AML-193 (cell line): Measurements from ENCODE around the gene IFNK.
"Not testable (repeated sequence)": the region's sequence is repeated elsewhere in the genome, so short reads cannot be mapped to it uniquely, and the experiment has no call there.

ENCODE experiments used
- DNase-seq, 2 experiments: peaks; one replicate each; lab custom pipeline; 2025; lab: John Stamatoyannopoulos, UW

IFNK gene

GRCh38 chr9:27524236-27524635 lies at the start of gene IFNK:
TSS of gene IFNK (plus strand) at chr9:27524290. CDS start at chr9:27524337, 47 bp downstream.
- no peak for DNase-seq

- DNase-seq = no peak
Measured at GRCh38 chr9:27474305-27474704, 49.8 kb upstream of the IFNK start.

DNA sequence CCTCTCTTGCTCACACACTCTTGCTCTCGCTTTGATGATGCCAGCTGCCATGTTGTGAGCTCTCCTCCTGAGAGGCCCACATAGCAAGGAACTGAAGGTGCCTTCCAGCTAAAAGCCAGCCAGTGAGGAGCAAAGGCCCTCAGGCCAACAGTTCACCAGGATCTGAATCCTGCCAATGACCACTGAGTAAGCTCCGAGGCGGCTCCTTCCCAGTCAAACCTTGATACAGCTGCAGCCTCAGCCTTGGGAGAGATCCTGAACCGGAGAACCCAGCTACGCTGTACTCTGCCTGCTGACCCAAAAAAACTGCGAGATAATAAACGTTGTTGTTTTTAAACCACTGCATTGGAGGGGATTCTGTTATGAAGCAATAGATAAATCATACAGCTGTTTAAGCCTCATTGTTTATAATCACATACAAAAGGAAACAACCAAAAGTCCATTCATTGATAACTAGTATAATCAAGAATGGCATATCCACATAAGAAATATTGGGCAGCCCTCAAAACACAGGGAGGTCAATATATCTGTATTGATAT lies 49.0 kb upstream of the IFNK start:
- DNase-seq = no peak

DNA sequence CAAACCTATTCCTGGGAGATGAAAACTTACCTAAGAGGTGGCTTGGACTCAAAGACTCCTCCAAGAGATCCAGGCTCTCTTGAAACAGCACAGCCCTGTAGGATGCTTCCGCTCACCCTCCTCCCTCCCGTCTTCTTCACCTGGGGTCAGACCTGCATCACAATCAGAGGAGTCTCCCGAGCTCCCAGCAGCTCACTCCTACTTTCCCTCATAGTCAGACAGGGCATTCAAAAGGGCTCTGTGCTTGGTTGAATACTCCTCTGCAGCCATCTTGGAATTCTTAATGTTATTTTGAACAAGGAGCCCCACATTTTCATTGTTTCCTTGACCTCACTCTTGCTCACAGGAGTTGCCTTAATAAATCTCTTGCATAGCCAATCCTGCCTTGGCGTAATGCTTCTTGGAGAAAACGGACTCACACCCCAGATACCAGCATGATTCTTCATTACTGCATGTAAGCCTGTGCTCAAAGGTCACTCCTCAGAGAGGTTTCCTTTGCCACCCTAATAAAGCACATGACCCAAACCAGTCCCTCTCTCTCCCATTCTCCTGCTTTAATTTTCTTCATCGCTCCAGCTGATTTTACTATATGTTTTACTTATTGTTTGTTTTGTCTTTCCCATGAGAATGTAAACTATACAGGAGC lies 47.1 kb upstream of the IFNK start:
- DNase-seq = no peak

- no peak for DNase-seq
Measured at GRCh38 chr9:27478322-27478721, 45.8 kb upstream of the IFNK start.

- no peak for DNase-seq
Measured at GRCh38 chr9:27482709-27483108, 41.4 kb upstream of the IFNK start.

- DNase-seq = no peak
Measured at GRCh38 chr9:27483576-27483975, 40.5 kb upstream of the IFNK start.

- DNase-seq = no peak
Measured at GRCh38 chr9:27485158-27485557, 38.9 kb upstream of the IFNK start.

DNA sequence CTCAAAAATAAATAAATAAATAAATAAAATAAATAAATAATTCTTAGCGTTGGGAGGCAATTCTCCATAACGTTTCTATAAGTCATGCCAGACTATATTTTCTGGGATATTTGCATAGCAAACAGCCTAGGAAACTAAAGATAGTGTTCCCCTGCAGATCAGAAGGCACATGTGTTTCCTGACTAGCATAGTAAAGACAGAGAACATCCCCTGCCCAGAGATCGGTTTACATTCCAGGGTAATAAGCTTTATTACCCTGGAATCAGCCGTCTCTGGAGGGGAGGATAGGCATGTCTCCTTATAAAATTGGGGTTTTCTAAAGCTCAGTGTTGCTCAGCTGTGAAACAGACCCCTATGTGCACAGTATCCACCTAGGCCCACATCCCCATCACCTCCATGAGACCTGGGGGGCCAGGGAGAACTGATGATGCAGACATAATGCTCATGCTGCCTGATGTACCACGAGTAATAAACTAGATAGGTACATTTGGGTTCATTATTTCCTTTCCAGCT lies 36.9 kb upstream of the IFNK start:
- no peak for DNase-seq

- DNase-seq = no peak
Measured at GRCh38 chr9:27487927-27488326, 36.2 kb upstream of the IFNK start.

DNA sequence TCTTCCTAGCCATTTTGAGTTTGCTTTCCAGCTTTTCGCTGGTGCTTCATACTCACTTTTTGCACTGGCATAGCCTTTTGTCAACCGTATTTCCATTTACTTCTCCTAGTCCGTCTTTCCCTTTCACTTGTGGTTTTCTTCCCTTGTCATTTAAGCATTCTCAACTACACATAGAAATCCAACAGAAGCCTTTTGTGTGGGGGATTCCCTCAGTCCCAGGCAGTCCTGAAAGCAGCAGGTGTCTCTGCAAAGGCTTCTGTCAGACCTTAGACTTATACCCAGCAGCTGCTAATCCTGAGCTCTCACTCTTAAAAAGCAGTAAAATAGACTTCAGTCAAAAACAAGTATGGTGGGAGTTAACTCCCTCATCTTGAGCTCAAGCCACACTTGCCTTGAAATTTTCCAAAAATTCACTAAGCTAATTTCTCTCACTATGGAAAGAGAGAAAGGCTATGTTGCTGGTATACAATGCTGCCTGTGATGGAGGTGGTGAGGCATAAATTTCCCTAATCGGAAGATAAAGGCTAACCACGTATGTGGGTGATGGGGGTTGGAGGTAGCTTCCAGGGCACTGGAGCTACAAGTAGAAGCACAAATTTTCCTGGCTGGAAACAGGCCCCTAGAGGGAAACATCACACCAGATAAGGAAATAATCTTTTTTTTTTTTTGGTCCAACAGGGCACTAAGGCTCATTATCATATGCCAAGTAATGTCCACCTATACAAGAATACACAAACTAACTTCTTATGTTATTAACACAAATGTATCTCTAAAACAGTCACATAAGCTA lies 34.8 kb upstream of the IFNK start:
- no peak for DNase-seq

GRCh38 chr9:27491154-27491553 lies 32.9 kb upstream of the IFNK start:
- peak; percentile 5 to 28 for DNase-seq

DNA sequence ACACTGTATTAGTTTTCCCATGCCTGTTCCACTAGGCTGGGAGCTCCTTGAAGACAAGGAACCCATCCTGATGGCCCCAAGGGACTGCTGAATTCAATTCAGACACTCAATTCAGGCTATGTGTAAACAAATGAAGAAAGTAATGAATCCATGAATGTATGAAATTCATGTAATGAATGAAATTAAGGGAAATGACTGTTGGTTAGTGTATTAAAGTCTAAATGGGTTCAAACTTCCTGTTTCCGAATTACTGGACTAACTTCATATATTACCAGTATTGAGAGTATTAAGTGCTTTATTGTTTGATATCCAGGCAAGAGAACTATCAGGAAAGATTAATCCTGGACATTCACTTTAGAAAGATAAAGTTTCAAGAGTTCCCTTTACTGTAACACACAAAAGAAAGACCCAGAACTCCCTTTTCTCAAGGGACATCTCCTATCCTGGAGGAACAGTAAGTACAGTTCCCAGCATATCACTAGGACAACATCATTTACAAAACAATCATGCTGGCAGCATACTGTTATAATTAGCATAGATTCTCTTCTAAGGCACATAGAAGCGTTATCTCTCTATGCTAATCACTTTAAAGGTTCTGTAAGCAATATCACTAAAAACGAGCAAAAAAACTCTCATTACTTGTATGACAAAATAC lies 28.5 kb upstream of the IFNK start:
- no peak for DNase-seq

GRCh38 chr9:27496135-27496504 lies 28.0 kb upstream of the IFNK start:
- DNase-seq = no peak

GRCh38 chr9:27497883-27498417 lies 26.1 kb upstream of the IFNK start:
- DNase-seq = no peak

DNA sequence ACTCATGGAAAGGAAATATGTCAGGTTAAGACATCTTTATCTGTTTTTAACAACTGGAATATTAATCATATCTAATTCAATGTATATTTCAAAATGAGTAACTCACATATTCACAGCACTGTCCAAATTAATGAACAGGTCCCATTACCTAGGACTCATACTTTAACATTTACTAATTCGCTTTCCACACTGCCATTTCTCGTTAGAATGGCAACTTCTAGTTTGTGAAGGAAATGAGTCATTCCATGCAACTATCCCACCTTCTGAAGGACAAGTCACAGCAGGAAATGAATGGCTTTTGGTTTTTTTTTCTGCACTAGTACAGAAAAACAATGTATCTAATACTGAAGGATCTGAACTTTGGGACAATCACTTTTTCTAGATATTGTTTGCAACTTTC lies 24.6 kb upstream of the IFNK start:
- DNase-seq = no peak

DNA sequence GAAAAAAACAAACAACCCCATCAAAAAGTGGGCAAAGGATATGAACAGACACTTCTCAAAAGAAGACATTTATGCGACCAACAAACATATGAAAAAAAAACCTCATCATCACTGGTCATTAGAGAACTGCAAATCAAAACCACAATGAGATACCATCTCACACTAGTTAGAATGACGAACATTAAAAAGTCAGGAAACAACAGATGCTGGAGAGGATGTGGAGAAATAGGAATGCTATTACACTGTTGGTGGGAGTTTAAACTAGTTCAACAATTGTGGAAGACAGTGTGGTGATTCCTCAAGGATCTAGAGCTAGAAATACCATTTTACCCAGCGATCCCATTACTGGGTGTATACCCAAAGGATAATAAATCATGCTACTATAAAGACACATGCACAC lies 23.2 kb upstream of the IFNK start:
- DNase-seq = not testable (repeated sequence)

DNA sequence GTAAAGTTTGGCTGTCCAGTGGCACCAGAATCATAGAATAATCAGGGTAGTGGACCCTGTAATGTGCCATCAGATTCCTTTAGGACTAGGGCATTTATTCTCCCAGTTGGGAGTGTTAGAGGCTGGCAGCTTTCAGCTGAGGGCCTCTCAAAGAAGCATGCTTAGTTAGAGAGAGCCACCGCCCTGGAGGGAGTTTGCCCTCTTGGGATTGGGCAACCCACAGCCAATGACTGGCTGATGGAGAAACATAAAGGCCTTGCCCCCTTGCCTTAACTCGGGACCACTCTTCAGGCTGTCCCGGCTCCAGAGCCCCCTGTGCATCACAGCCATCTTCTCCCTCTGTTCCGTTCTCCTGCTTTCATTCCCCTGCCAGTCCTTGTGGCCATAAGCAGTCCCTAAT lies 20.5 kb upstream of the IFNK start:
- no peak for DNase-seq

GRCh38 chr9:27504259-27504658 lies 19.8 kb upstream of the IFNK start:
- no peak for DNase-seq

- no peak for DNase-seq
Measured at GRCh38 chr9:27505744-27506161, 18.3 kb upstream of the IFNK start.

- no peak for DNase-seq
Measured at GRCh38 chr9:27506981-27507380, 17.1 kb upstream of the IFNK start.

DNA sequence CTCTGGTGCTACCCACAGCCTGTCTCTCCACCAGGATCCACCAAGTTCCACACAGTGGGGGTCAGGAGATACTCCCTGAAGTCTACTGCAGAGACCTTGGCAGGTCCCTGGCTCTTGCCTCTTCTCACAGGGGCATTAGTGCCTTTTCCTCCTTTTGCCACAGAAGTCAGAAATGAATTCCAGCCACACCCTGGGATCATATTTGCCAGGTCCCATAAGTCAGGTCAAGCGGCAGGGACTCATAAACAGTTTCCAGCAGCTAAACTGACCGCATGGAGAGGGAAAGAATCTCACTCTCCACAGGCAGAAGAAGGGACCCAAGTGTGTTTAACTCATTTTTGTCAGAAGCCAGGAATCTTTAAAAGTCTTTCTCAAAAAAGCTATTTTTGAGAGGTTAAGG lies 13.3 kb upstream of the IFNK start:
- DNase-seq = no peak
